IPS-15b (cell line): ENCODE data around the gene GPATCH3.

ENCODE experiments used
- H3K27me3 ChIP-seq: one replicate; pipeline ENCODE4 v1.6.1; 2013; ENCODE audit warnings: low read length; ENCODE audit not compliant: control insufficient read depth, insufficient read depth
- H3K36me3 ChIP-seq: one replicate; pipeline ENCODE4 v1.6.1; 2013; ENCODE audit warnings: low read length; ENCODE audit not compliant: control insufficient read depth, insufficient read depth
- H3K4me1 ChIP-seq: one replicate; pipeline ENCODE4 v1.6.1; 2013; ENCODE audit warnings: mild to moderate bottlenecking, low read length; ENCODE audit not compliant: control insufficient read depth, insufficient read depth
- H3K4me3 ChIP-seq: one replicate; pipeline ENCODE4 v1.5.1; 2013; ENCODE audit warnings: low read depth, low read length
- H3K9ac ChIP-seq: one replicate; pipeline ENCODE4 v1.6.1; 2013; ENCODE audit warnings: low read depth, mild to moderate bottlenecking, low read length
- H3K9me3 ChIP-seq: one replicate; pipeline ENCODE4 v1.6.1; 2013; ENCODE audit warnings: mild to moderate bottlenecking, low read length; ENCODE audit not compliant: control insufficient read depth, insufficient read depth

Gene GPATCH3

DNA sequence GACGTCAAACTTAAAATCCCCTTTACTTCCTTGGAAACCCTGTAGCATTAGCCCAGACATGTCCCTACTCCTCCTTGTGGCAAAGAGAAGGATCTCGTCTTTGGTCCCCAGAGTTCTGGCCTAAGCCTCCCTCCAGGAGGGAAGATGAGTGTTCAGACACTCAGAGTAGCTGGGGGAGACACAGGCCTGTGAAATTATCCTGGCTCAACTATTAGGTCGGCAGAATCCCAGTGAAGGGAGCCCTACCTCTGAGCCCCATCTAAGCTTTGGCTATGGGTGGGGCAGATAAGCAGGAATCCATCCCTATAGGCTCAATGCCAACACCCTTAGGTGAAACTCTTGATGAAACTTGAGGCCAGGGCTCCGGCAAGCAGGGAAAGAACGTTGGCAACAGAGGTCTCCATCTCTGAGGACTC lies 39.0 kb downstream of the GPATCH3 start:
- Histone ChIP-seq H3K9me3 (no peaks in the 10 kb centered on the region), H3K9ac (no peak overlapping the region), H3K4me3 (no peak overlapping the region), H3K36me3 (no peaks in the 10 kb centered on the region), H3K4me1 (peaks cover 8% of the 10 kb centered on the region), H3K27me3 (peaks cover 11% of the 10 kb centered on the region)

DNA sequence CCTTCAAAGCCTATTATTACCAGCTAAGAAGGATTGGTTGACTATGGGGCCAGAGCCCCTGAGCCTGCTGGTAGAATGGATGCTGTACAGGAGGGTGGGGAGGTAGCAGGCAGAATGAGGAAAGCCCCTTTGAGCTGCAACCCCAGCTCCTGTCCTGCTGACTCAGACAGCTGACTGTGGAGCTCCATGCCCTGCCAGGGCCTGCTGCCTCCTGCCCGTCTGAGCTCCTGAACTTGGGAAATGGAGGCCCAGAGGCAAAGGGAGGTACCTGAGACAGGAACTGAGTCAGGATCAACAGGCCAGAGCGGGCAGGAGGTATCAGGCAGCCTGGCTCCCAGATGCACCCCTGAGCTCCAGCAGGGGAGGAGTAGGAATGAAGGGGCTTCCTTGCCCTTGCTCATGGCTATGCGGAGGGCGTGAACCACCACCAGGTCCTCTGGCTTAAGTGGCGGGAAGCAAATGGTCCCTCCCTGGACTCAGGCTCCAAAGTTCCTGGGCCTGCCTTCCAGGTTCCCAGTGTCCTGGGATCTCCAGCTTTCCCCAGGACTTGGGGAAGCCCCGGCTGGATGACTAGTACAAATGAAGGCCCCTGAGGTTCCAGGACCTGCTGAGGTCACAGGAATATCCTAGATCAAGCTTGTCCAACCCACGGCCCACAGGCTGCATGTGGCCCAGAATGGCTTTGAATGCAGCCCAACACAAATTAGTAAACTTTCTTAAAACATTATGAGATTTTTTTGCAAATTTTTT lies 41.2 kb downstream of the GPATCH3 start:
- Histone ChIP-seq H3K27me3 (peaks cover 8% of the 10 kb centered on the region), H3K9me3 (no peaks in the 10 kb centered on the region), H3K9ac (no peak overlapping the region), H3K36me3 (peaks cover 2% of the 10 kb centered on the region), H3K4me3 (no peak overlapping the region), H3K4me1 (peaks cover 8% of the 10 kb centered on the region)

DNA sequence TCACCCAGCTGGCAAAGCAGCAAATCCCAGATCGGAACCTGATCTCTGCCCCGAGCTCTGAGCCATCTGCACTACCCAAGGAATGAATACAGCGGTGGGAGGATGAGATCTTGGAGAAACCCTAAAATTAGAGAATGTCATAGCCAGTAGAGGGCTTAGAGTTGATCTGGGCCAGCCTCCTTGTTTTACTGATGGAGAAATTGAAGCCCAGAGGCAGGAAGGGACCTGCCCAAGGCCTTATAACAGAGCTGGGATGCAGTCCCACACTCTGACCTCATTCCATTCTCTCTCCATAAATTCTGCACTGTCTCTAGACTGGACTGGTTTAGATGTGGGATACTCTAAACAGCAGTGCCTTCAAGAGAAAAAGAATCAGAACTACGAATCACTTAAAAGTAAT lies 42.1 kb downstream of the GPATCH3 start:
- peaks cover 1% of the 10 kb centered on the region for H3K27me3 ChIP-seq

DNA sequence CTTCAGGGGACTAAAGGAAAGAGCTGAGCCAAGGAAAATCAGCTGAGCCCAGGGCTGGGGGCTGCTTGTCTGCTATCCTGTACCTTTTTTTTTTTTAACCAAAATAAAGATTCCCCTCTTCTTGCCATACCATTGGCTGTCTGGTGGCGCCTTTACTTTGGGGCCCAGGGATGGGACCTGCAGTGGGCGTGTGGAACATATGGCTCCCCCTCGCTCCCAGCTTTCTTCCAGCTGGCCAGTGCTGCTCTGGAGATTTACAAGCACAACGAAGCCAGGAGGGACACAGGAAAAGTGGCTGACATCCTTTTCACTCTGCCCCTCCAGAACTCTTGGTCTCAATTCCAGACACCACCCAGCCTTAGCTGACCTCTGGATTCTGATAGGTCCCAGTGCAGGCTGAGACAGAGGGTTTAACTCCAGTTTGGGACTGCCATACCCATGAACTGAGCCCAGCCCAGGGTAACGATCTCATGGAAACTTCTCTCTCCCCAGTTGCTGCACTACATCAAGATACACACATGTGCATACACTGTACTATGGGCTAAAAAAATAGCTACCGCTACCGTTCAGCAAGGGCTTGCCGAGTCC lies 42.7 kb downstream of the GPATCH3 start:
- peaks cover 5% of the 10 kb centered on the region for H3K4me1 ChIP-seq
- no peaks in the 10 kb centered on the region for H3K9me3 ChIP-seq

More for the DNA sequence above, 42.1 kb downstream of the GPATCH3 start:
- Histone ChIP-seq H3K4me1 (peaks cover 6% of the 10 kb centered on the region), H3K36me3 (peaks cover 6% of the 10 kb centered on the region), H3K4me3 (no peak overlapping the region), H3K9ac (no peak overlapping the region), H3K9me3 (no peaks in the 10 kb centered on the region)

DNA sequence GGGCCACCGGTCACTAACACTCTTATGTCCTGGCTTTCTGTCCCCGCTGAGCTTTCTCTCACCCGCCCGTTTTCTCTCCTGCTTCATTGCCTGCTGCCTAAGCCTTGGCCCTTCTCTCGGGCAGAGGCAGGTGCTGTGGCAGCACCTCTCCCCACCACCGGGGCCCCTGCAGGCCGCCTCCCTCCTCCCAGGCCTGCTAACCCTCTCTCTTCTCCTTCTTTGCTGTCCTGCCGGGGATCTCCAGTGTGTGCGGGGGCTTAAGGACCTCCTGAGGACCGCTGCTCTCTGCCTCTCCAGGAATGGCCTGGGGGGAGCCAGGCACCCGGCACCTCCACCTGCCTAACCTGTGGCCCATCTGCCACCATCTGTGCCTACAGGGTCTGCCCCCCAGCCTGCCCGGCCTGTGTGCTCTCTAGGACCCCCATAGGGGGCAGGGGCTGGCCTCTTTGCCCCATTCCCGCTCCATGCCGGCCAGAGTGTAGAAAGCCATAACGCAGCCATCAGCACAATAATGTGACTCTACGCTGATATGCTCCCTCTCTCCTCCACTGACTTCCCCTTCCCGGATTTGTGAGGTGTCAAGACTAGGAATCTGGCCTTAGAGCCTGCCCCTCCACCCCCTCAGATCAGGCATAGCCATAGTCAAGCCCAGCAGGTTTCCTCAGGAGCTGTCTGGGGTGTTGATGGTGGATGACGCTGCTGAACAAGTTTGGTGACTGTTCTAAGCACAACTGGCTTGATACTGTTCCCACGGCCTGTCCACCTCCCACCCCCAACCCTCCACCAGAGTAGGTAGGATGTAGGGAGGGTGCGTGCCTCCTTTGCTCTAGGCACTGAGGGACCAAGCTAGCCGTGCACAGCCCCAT lies 43.4 kb downstream of the GPATCH3 start:
- no peaks in the 10 kb centered on the region for H3K4me1 ChIP-seq
- no peaks in the 10 kb centered on the region for H3K27me3 ChIP-seq
- H3K36me3 ChIP-seq: peaks cover 8% of the 10 kb centered on the region
- H3K9me3 ChIP-seq: no peaks in the 10 kb centered on the region
- H3K9ac ChIP-seq: no peak overlapping the region
- H3K4me3 ChIP-seq: no peak overlapping the region

More for the DNA sequence above, 42.7 kb downstream of the GPATCH3 start:
- Histone ChIP-seq H3K9ac (no peak overlapping the region), H3K36me3 (peaks cover 6% of the 10 kb centered on the region), H3K4me3 (no peak overlapping the region), H3K27me3 (no peaks in the 10 kb centered on the region)

DNA sequence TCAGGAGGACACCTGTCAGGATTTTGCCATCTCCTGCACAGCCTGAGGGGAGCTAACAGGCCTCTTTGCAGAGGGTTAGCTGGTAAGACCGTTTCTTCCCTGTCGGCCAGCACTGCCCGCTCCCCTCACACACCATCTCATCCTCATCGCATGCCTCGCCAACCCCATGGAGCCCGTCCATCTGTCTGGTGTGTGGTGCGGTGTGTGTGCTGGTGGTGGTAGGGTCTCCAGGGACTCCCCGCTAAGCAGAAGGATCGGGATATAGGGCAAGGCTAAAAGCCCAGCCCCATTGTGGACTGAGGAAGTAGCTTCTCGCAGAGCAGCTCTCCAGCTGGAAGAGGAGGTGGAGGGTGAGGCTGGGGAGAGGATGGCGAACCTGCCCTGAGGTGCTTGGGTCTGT lies 44.1 kb downstream of the GPATCH3 start:
- Histone ChIP-seq H3K4me3 (no peak overlapping the region), H3K4me1 (no peaks in the 10 kb centered on the region), H3K27me3 (no peaks in the 10 kb centered on the region), H3K9ac (no peak overlapping the region), H3K9me3 (no peaks in the 10 kb centered on the region), H3K36me3 (peaks cover 14% of the 10 kb centered on the region)

DNA sequence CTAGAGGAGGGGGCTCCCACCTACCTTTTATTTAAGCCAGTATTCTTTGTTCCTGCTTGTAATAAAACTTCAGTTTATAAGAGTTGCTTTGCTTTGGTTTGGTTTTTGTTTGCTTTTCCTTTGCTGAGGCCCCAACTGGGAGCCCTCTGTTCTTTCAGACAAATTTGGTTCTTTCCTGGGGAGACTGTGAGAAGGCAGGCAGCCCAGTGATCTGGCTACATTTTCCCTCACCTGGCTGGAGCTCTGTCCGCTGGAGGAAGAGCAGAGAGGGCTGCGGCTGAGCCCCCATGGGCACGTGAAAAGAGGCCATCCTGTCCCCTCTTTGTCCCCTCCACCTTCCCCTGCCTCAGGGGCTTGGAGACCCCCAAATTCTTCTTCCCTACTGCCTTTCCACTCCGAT lies 44.6 kb downstream of the GPATCH3 start:
- H3K4me3 ChIP-seq: no peak overlapping the region
- no peaks in the 10 kb centered on the region for H3K27me3 ChIP-seq
- no peaks in the 10 kb centered on the region for H3K9me3 ChIP-seq
- H3K9ac ChIP-seq: no peak overlapping the region
- no peaks in the 10 kb centered on the region for H3K4me1 ChIP-seq
- H3K36me3 ChIP-seq: peaks cover 20% of the 10 kb centered on the region

DNA sequence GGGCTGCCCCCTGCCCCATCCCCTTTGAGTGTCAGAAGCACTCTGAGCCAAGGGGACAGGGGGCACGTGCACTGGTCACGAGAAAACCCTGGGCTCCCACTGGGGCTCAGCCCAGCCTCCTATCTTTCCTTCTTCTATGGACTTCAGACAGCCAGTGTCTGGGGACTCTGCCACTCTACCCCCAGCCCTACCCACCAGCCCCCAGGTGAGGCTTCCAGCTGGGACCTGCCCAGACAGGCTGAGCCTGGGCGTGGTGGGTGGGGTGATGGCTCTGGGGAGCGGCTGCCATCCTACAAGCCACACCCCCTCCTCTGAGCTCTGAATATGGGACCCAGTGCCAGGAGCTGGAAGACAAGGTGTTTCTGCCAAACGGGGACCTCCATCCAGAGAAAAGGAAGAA lies 45.4 kb downstream of the GPATCH3 start:
- Histone ChIP-seq H3K4me1 (no peaks in the 10 kb centered on the region), H3K9me3 (no peaks in the 10 kb centered on the region), H3K36me3 (peaks cover 23% of the 10 kb centered on the region), H3K27me3 (no peaks in the 10 kb centered on the region), H3K9ac (no peak overlapping the region), H3K4me3 (no peak overlapping the region)

DNA sequence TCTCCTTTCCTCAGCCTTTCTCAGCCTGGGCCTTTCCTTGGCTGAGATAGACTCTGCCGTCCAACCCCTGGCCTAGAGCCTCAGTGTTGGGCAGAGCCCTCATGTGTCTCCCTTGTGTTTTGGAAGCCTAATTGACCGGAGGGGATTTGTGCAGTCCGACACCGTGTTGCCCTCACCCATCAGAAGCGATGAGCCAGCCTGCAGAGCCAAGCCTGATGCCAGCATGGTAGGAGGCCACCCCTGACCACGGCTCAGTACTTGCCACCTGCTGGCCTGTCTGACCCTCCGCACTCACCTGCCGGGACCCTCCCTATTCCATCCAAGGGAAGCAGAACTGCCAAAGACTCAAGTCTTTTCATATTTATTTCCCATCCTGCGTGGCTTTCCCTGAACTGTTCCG lies 46.7 kb downstream of the GPATCH3 start:
- no peaks in the 10 kb centered on the region for H3K27me3 ChIP-seq
- no peaks in the 10 kb centered on the region for H3K4me1 ChIP-seq
- H3K9ac ChIP-seq: no peak overlapping the region
- no peak overlapping the region for H3K4me3 ChIP-seq
- H3K9me3 ChIP-seq: no peaks in the 10 kb centered on the region
- peaks cover 31% of the 10 kb centered on the region for H3K36me3 ChIP-seq

DNA sequence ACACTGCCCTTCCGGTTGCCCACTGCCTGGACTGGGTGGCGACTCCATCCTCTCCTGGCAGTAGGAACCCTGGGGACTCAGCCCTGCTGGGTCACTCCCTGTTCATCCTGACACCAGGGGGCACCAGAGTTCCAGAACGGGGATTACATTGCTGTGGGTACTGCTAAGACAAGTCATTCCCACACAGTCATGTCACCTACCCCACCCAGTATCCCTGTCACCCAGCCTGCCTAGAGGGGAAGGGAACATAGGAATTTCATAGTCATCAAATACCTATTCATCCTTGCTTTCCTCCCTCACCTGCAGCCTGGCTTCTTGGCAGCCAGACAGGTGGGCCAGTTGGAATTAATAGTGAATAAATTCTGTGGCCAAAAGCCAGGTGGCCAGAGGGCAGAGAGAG lies 47.1 kb downstream of the GPATCH3 start:
- H3K4me3 ChIP-seq: no peak overlapping the region
- H3K36me3 ChIP-seq: peaks cover 31% of the 10 kb centered on the region
- no peaks in the 10 kb centered on the region for H3K9me3 ChIP-seq
- no peaks in the 10 kb centered on the region for H3K4me1 ChIP-seq
- H3K27me3 ChIP-seq: no peaks in the 10 kb centered on the region
- no peak overlapping the region for H3K9ac ChIP-seq

DNA sequence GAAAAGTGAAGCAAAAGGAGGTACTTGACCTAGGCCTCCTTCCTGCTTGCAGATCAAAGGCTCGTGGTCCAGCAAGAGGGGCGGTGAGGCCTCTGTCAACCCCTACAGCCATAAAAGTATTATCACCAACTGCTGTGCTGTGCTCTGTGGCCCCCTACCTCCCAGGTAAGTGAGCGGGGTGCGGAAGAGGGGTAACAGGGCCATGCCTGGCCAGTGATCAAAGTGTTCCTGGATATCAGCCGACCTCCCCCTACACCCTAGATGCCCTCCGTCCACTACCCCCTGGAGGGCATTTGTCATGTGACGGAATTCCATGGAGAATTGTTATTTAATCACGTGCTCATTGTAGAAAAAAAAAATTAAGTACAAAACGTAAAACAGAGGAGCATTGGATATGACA lies 47.6 kb downstream of the GPATCH3 start:
- Histone ChIP-seq H3K9ac (no peak overlapping the region), H3K27me3 (no peaks in the 10 kb centered on the region), H3K36me3 (peaks cover 31% of the 10 kb centered on the region), H3K9me3 (no peaks in the 10 kb centered on the region), H3K4me3 (no peak overlapping the region), H3K4me1 (no peaks in the 10 kb centered on the region)
